HCT116 (cell line): ENCODE data around the gene UPF3A. TPM values are rescaled to one million over a fixed set of nuclear protein-coding genes. Genes with fewer than 3 reads are reported as not detected.
A peak's percentile ranks its signal among the peaks of the same experiment; 100 is the strongest.

Experiments used
- ATAC-seq: fragments of 200-7000 bp; cut with Tn5 transposase; 2 replicates; pipeline ENCODE4 v1.9.1; 2020; ENCODE audit warnings: mild to moderate bottlenecking, moderate library complexity
- BruUV-seq: library from RNA; stranded (reverse); fragments of 400-500 nt; replicated peaks from 2 replicates; lab custom pipeline; 2021; lab: Mats Ljungman, UMichigan
- CTCF ChIA-PET: fragments of 300-600 bp; sonication (Branson Sonifier 250); formaldehyde crosslinking; loops from one replicate; lab custom pipeline; 2021; ENCODE audit warnings: antibody characterized with exemption; lab: Charles Lee
- POLR2A ChIA-PET: fragments of 300-600, 350-600 bp; sonication (Branson Sonifier 250); formaldehyde crosslinking; loops from one replicate; lab custom pipeline; 2021; ENCODE audit warnings: antibody characterized with exemption; lab: Charles Lee
- RAD21 ChIA-PET, 2 experiments: fragments of 300-600 bp; sonication (Branson Sonifier 250); formaldehyde crosslinking; loops; one replicate each; lab custom pipeline; 2023; ENCODE audit warnings: low total read pairs in 2 of 2; ENCODE audit not compliant: uncharacterized antibody in 2 of 2, unreplicated experiment in 2 of 2, low non-redundant PET in 1 of 2; lab: Charles Lee
- DNase-seq: peaks from one replicate; pipeline ENCODE4 v3.0.0-alpha.2; 2010; ENCODE audit warnings: low read depth, low spot score
- H2AFZ ChIP-seq: fragments of 200-600 bp; shearing (Covaris generic), sonication (generic); 2 replicates; pipeline ENCODE4 v1.6.1; 2017; ENCODE audit warnings: low read depth, mixed run types, mixed read lengths, antibody characterized with exemption, low read length; ENCODE audit not compliant: poor library complexity, severe bottlenecking
- H3K27ac ChIP-seq: 2 replicates; pipeline ENCODE4 v1.5.1; 2012; ENCODE audit warnings: low read depth, low read length
- H3K27me3 ChIP-seq: fragments of 200-600 bp; sonication (generic); 2 replicates; pipeline ENCODE4 v1.6.1; 2016; ENCODE audit warnings: mixed run types, low read length, mixed read lengths; ENCODE audit not compliant: insufficient read depth
- H3K36me3 ChIP-seq, 2 experiments: fragments of 200-500 bp in 1 of 2; fragments of 200-600 bp in 1 of 2; sonication (Bioruptor generic) in 1 of 2; sonication (generic) in 1 of 2; 2 replicates each; pipeline versions ENCODE4 v1.5.1 to v1.6.1; 2014 to 2016; ENCODE audit warnings: low read length in 2 of 2, inconsistent platforms in 1 of 2, mixed read lengths in 1 of 2, mixed run types in 1 of 2; ENCODE audit not compliant: insufficient read depth in 2 of 2, control insufficient read depth in 1 of 2
- H3K4me1 ChIP-seq, 2 experiments: fragments of 200-600 bp in 1 of 2; sonication (generic) in 1 of 2; 2 replicates each; pipeline versions ENCODE4 v1.5.1 to v1.6.1; 2012 to 2017; ENCODE audit warnings: low read length in 2 of 2, inconsistent platforms in 1 of 2, mild to moderate bottlenecking in 1 of 2, mixed read lengths in 1 of 2, mixed run types in 1 of 2, moderate library complexity in 1 of 2; ENCODE audit not compliant: insufficient read depth in 2 of 2, control insufficient read depth in 1 of 2
- H3K4me2 ChIP-seq: fragments of 200-600 bp; sonication (generic); 2 replicates; pipeline ENCODE4 v1.6.1; 2017; ENCODE audit warnings: mixed run types, low read length, mixed read lengths
- H3K4me3 ChIP-seq, 2 experiments: fragments of 200-600 bp in 1 of 2; sonication (generic) in 1 of 2; replicated peaks in 1 of 2; 2 replicates each; pipeline ENCODE4 v1.5.1; 2011 to 2016; ENCODE audit warnings: low read length in 2 of 2, control low read depth in 1 of 2, low read depth in 1 of 2, mild to moderate bottlenecking in 1 of 2, mixed read lengths in 1 of 2, mixed run types in 1 of 2
- H3K79me2 ChIP-seq: fragments of 200-600 bp; sonication (generic); 2 replicates; pipeline ENCODE4 v1.6.1; 2017; ENCODE audit warnings: mild to moderate bottlenecking, mixed run types, low read length, moderate library complexity, mixed read lengths; ENCODE audit not compliant: insufficient read depth
- H3K9ac ChIP-seq: fragments of 200-600 bp; sonication (generic); 2 replicates; pipeline ENCODE4 v1.6.1; 2016; ENCODE audit warnings: low read length, mixed read lengths
- H3K9me2 ChIP-seq: fragments of 200-600 bp; sonication (generic), shearing (Covaris generic); 2 replicates; pipeline ENCODE4 v1.6.1; 2017; ENCODE audit warnings: mixed run types, mild to moderate bottlenecking, moderate library complexity; ENCODE audit not compliant: insufficient read depth
- H3K9me3 ChIP-seq, 2 experiments: fragments of 200-500 bp in 1 of 2; fragments of 200-600 bp in 1 of 2; sonication (Bioruptor generic) in 1 of 2; sonication (generic) in 1 of 2; 2 replicates each; pipeline ENCODE4 v1.6.1; 2014 to 2017; ENCODE audit warnings: low read length in 2 of 2, mixed read lengths in 2 of 2, inconsistent platforms in 1 of 2, low read depth in 1 of 2, mild to moderate bottlenecking in 1 of 2, mixed run types in 1 of 2, moderate library complexity in 1 of 2; ENCODE audit not compliant: control insufficient read depth in 1 of 2, insufficient read depth in 1 of 2
- H4K20me1 ChIP-seq: fragments of 200-600 bp; sonication (generic), shearing (Covaris generic); 2 replicates; pipeline ENCODE4 v1.6.1; 2017; ENCODE audit warnings: mixed run types, mild to moderate bottlenecking, moderate library complexity; ENCODE audit not compliant: insufficient read depth
- CBX3 ChIP-seq: IDR thresholded peaks from 2 replicates; pipeline ENCODE4 v1.6.1; 2012; ENCODE audit warnings: low read depth
- ELF1 ChIP-seq: IDR thresholded peaks from 2 replicates; pipeline ENCODE4 v1.6.1; 2012; ENCODE audit warnings: low read depth, borderline replicate concordance
- RAD21 ChIP-seq: IDR thresholded peaks from 2 replicates; pipeline ENCODE4 v1.6.1; 2012; ENCODE audit warnings: low read depth, mild to moderate bottlenecking
- SRF ChIP-seq: IDR thresholded peaks from 2 replicates; pipeline ENCODE4 v1.6.1; 2012; ENCODE audit warnings: low read depth
- YY1 ChIP-seq: IDR thresholded peaks from 2 replicates; pipeline ENCODE4 v1.6.1; 2011; ENCODE audit warnings: low read length, low read depth, moderate library complexity, mild to moderate bottlenecking; ENCODE audit not compliant: insufficient replicate concordance; ENCODE audit errors: extremely low read depth
- intact Hi-C: fragments of 100-400 bp; cut with micrococcal nuclease; formaldehyde crosslinking; loops from 2 replicates; pipeline ENCODE4 v1.10.0; 2022
- total RNA-seq: library from RNA; stranded (reverse); gene quantifications from one replicate; pipeline ENCODE4 v1.2.1, GENCODE V29; 2021; ENCODE audit not compliant: unreplicated experiment
- TF ChIP-seq, protein P1 (sequence below): IDR thresholded peaks from 2 replicates; pipeline ENCODE4 v1.6.1; 2012

The UPF3A gene
- total RNA-seq, 1 experiment from 2014 or later: 31.8 TPM

DNA sequence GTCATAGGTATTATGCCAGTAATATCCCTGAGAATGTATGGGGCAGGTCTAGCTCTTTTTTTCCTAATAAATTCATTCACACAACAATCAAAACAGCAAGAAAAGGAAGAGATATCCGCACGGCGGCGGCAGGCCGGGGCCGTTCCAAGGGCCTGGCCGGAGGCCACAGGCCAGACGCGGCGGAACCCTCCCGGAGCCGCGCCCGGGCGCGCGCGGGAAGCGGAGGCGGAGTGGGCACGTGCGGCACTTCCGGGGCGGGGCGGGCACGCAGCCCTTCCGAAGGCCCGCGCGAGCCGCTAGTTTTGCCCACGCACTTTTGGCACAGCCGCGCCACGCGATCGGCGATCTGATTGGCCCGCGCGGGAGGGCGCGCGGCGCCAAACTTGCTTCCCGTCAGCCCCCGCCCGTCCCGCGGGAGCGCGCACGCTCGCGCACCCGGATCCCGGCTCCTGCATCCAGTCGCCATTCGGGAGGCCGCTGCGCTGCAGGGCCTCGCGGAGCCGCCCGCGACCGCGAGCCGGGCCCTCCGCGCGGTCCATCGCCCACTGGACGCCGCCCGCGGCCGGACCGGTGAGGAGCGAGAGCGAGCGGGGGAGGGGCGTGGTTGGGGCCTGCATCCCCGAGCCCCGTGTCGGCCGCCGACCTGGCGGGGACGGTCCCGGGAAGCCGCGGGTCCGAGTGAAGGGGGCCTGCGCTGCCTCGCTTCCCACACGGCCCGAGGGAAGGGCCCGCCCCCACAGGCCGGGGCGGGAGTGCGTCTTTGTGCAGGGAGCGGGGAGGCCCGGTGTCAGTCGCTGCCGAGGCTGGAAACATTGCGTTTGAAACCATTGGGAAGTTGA, 32.9 kb downstream of the UPF3A start, which contains the start of gene CHAMP1 (continued):
- TF ChIP-seq, protein P1, sequence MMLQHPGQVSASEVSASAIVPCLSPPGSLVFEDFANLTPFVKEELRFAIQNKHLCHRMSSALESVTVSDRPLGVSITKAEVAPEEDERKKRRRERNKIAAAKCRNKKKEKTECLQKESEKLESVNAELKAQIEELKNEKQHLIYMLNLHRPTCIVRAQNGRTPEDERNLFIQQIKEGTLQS: no peak
- 0 out of 2 replicates have a peak, but pooled peaks have one; percentile 22 for TF ChIP-seq ELF1
- no peak; the same call in 1 of the 2 replicates for TF ChIP-seq SRF

- H3K4me1 ChIP-seq: peaks cover 3 to 23% of the 10 kb centered on the region in 2 experiments
- TSS peak; percentile 76 for BruUV-seq
- H4K20me1 ChIP-seq: peaks cover 3% of the 10 kb centered on the region; the same call in 1 of the 2 replicates
- peaks cover 59% of the 10 kb centered on the region for H3K79me2 ChIP-seq
- ATAC-seq (no peak), DNase-seq (no peak)
- H3K9ac ChIP-seq: peak overlapping the region; percentile 89
- H3K27ac ChIP-seq: peak overlapping the region; percentile 93
- peak overlapping the region; percentile 93 for H3K4me2 ChIP-seq
- peaks cover 0 to 5% of the 10 kb centered on the region in 2 experiments; a peak in 3 of 4 replicates for H3K36me3 ChIP-seq
- CTCF ChIA-PET: no interaction called here
- no peak for TF ChIP-seq RAD21
- TF ChIP-seq CBX3: no peak
- TF ChIP-seq YY1: no peak
- POLR2A ChIA-PET: no interaction called here
- RAD21 ChIA-PET: no interaction called here
- intact Hi-C loops: no loop called here
- no peaks in the 10 kb centered on the region for H3K27me3 ChIP-seq
- no peak overlapping the region for H2AFZ ChIP-seq
- no peaks in the 10 kb centered on the region for H3K9me3 ChIP-seq
- H3K9me2 ChIP-seq: no peaks in the 10 kb centered on the region
- peak overlapping the region; percentile 72 to 85 for H3K4me3 ChIP-seq
Observed at GRCh38 chr13:114315074-114315785, 33.8 kb downstream of the UPF3A start.
